Spleen (tissue), 11 donors: Measurements from ENCODE around the gene TDRKH. TPM values are rescaled to one million over a fixed set of nuclear protein-coding genes. Genes with fewer than 3 reads are reported as not detected.

ENCODE experiments used
- DNase-seq: peaks from one replicate; pipeline ENCODE4 v3.0.0-alpha.2; 2020
- H3K27ac ChIP-seq, 8 donors: fragments of 200-600 bp; sonication (generic) in 7 of 8; 1 replicate in 4 of 8; 2 replicates in 4 of 8; pipeline versions ENCODE4 v1.5.0 to v1.8.0; 2016 to 2021; ENCODE audit warnings: inconsistent platforms in 4 of 8, mild to moderate bottlenecking in 4 of 8, moderate library complexity in 1 of 8
- H3K27me3 ChIP-seq, 7 donors: fragments of 200-600 bp; sonication (generic) in 6 of 7; replicated peaks in 1 of 7; 1 replicate in 4 of 7; 2 replicates in 3 of 7; pipeline versions ENCODE4 v1.5.0 to v1.8.0; 2016 to 2021; ENCODE audit warnings: inconsistent platforms in 3 of 7, mild to moderate bottlenecking in 1 of 7
- H3K36me3 ChIP-seq, 6 donors: fragments of 200-600 bp; sonication (generic) in 5 of 6; 1 replicate in 4 of 6; 2 replicates in 2 of 6; pipeline versions ENCODE4 v1.5.0 to v1.8.0; 2016 to 2021; ENCODE audit warnings: inconsistent platforms in 2 of 6
- H3K4me1 ChIP-seq, 6 donors: fragments of 200-600 bp; sonication (generic) in 5 of 6; 1 replicate in 3 of 6; 2 replicates in 3 of 6; pipeline versions ENCODE4 v1.5.0 to v1.8.0; 2016 to 2021; ENCODE audit warnings: inconsistent platforms in 3 of 6
- H3K4me3 ChIP-seq, 8 donors: fragments of 200-600 bp; sonication (generic) in 7 of 8; 1 replicate in 4 of 8; 2 replicates in 4 of 8; pipeline versions ENCODE4 v1.5.0 to v1.8.0; 2016 to 2021; ENCODE audit warnings: inconsistent platforms in 4 of 8, mild to moderate bottlenecking in 4 of 8, moderate library complexity in 2 of 8
- H3K9me3 ChIP-seq, 8 donors: fragments of 200-600 bp; sonication (generic) in 7 of 8; 1 replicate in 4 of 8; 2 replicates in 4 of 8; pipeline versions ENCODE4 v1.5.0 to v1.8.0; 2016 to 2021; ENCODE audit warnings: inconsistent platforms in 4 of 8
- POLR2A ChIP-seq, 3 donors: fragments of 450-650 bp; IDR thresholded peaks; one replicate each; pipeline ENCODE4 v1.5.1; 2017; ENCODE audit warnings: antibody characterized with exemption in 3 of 3, mild to moderate bottlenecking in 1 of 3
- POLR2AphosphoS5 ChIP-seq, 3 donors: sonication (generic); formaldehyde crosslinking; IDR thresholded peaks; one replicate each; pipeline ENCODE4 v1.5.1; 2017; ENCODE audit warnings: antibody characterized with exemption in 3 of 3
- WGBS, 5 donors: extraction: QIAGEN DNeasy Blood & Tissue Kit in 3 of 5; methylation state at CpG; one replicate each; pipeline versions ENCODE4 v1.1.5 to v1.1.7; 2013 to 2018; 5-methylcytosine and 5-hydroxymethylcytosine counted together
- intact Hi-C: fragments of 100-400 bp; cut with DNase I; formaldehyde crosslinking; loops from one replicate; pipeline ENCODE4 v1.15.0; 2023; ENCODE audit warnings: low total_unique reads
- polyA plus RNA-seq, 3 donors: library from polyadenylated mRNA; stranded (reverse); fragments of 200-250 nt; gene quantifications; one replicate each; pipeline ENCODE4 v1.2.1, GENCODE V29; 2013
- total RNA-seq, 7 donors: library from RNA; depleted of rRNA in 3 of 7; stranded (reverse); fragments of >200 nt in 3 of 7; fragmentation: NEBNext Ultra II Directional in 4 of 7; extraction: Animal tissue kit (Norgen Biotek cat#: 25700) in 4 of 7; gene quantifications; one replicate each; pipeline versions ENCODE4 v1.1.0 to v1.2.1, GENCODE V29; 2016 to 2021
- TF ChIP-seq, protein P1 (sequence below), 11 experiments: fragments of 200-600 bp in 7 of 11; fragments of 450-650 bp in 4 of 11; sonication (generic) in 4 of 11; IDR thresholded peaks in 8 of 11; conservative IDR thresholded peaks in 3 of 11; 1 replicate in 7 of 11; 2 replicates in 4 of 11; pipeline versions ENCODE4 v1.4.0 to v1.8.0; 2016 to 2021; ENCODE audit warnings: antibody characterized with exemption in 11 of 11, inconsistent platforms in 4 of 11, mild to moderate bottlenecking in 1 of 11
- donor health status: healthy with polysubstance abuse.
- donor health status: DM: no; HTN: no; CAD: no; lungs with moderate emphysema.
- donor health status: DM: no; HTN: no; CAD: no.
- donor health status: Bipolar disorder and iron deficiency.
- donor health status: healthy.
- donor health status: DM: no; HTN: no; CAD: no.
- donor health status: DM: yes; HTN: yes; CAD: no.

The TDRKH gene
- total and polyA plus RNA-seq, 10 donors, result 3.1 to 21.6 (median 12.5) TPM

DNA sequence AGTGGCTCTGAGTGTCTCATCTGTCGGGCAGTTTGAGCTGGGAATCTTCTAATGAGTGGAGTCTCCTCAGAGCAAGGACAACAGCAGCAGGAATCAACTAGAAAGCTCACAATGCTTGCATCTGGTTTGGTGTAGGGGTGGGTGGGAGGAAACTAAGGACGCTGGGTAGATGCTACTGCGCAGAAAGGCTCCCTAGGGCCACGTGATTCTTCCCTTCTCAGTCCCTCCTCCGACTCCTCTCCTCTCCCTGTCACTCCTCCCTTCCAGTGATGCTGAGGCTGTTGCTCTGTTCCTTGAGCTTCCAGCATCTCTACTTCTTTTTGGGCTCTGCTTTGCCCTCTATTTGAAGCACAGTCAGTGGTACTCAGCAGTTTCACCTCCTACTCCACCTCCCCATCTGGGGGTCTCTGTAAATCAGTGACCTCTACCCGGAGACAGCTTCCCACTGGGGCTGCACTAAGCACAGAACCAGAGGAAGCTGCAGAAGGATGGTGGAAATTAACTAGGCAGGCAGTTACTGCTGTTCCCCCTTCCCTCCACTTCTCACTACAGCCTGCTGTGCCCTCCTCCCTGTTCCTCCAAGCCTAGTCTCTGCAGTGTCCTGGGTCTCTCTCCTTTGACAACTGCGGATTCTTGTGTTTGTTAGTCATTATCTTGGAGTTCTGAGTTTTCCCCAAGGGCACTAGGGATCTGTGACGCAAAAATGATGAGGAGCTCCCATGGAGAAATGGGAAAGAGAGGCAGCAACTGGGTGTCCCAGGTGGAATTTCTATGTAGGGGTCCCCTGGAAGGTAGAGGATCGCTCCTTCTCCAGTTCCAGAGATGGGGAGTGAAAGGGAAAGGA, 9.1 kb upstream of the TDRKH start:
- intact Hi-C loops, result no loop called here
- Histone ChIP-seq H3K4me3 (no peak overlapping the region), H3K27ac (no peak overlapping the region), H3K4me1 (peaks cover 0 to 6% (median 0%) of the 10 kb centered on the region in 6 donors), H3K9me3 (no peaks in the 10 kb centered on the region), H3K27me3 (peaks cover 0 to 23% (median 0%) of the 10 kb centered on the region in 7 donors), H3K36me3 (peaks cover 0 to under 1% (median 0%) of the 10 kb centered on the region in 6 donors)
- DNase-seq, result no peak
- TF ChIP-seq, protein P1, sequence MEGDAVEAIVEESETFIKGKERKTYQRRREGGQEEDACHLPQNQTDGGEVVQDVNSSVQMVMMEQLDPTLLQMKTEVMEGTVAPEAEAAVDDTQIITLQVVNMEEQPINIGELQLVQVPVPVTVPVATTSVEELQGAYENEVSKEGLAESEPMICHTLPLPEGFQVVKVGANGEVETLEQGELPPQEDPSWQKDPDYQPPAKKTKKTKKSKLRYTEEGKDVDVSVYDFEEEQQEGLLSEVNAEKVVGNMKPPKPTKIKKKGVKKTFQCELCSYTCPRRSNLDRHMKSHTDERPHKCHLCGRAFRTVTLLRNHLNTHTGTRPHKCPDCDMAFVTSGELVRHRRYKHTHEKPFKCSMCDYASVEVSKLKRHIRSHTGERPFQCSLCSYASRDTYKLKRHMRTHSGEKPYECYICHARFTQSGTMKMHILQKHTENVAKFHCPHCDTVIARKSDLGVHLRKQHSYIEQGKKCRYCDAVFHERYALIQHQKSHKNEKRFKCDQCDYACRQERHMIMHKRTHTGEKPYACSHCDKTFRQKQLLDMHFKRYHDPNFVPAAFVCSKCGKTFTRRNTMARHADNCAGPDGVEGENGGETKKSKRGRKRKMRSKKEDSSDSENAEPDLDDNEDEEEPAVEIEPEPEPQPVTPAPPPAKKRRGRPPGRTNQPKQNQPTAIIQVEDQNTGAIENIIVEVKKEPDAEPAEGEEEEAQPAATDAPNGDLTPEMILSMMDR (IDR thresholded peaks at IDR 0.05 in 8 of 11, conservative IDR thresholded peaks at IDR 0.05 in 3 of 11), result no peak
- TF ChIP-seq POLR2A (IDR thresholded peaks at IDR 0.05) (no peak), POLR2AphosphoS5 (IDR thresholded peaks at IDR 0.05) (no peak)
- WGBS, 5 donors, result 66 to 78% (median 71%) methylated on average over 9 of the region's 9 CpGs

DNA sequence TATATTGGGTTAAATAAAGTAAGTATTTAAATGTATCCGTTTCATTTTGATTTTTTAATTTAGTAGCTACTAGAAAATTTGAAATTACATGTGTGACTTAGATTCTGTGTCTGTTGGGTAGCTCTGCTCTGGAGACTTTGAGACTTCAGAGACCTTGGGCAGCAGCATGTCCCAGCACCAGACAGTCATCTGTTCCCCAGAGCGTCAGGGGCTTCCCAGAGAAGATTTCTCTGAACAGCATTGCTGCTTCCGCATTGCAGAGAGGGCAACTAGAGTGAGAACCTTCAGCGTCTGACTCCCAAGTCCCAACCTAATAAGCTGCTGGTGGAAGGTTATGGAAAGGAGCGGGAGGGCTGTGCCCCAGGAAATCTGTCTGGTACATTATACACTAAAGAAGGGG, 8.3 kb upstream of the TDRKH start:
- Histone ChIP-seq H3K36me3 (peaks cover 0 to 6% (median 0%) of the 10 kb centered on the region in 6 donors), H3K4me1 (peaks cover 0 to 6% (median 0%) of the 10 kb centered on the region in 6 donors), H3K9me3 (no peaks in the 10 kb centered on the region), H3K27me3 (peaks cover 0 to 23% (median 0%) of the 10 kb centered on the region in 7 donors), H3K27ac (no peak overlapping the region), H3K4me3 (no peak overlapping the region)
- TF ChIP-seq, protein P1 (IDR thresholded peaks at IDR 0.05 in 8 of 11, conservative IDR thresholded peaks at IDR 0.05 in 3 of 11), result no peak
- TF ChIP-seq POLR2AphosphoS5 (IDR thresholded peaks at IDR 0.05) (no peak), POLR2A (IDR thresholded peaks at IDR 0.05) (no peak)
- no peak for DNase-seq
- intact Hi-C loops, result no loop called here
- 88 to 94% (median 91%) methylated on average over 5 of the region's 5 CpGs for WGBS, 5 donors

DNA sequence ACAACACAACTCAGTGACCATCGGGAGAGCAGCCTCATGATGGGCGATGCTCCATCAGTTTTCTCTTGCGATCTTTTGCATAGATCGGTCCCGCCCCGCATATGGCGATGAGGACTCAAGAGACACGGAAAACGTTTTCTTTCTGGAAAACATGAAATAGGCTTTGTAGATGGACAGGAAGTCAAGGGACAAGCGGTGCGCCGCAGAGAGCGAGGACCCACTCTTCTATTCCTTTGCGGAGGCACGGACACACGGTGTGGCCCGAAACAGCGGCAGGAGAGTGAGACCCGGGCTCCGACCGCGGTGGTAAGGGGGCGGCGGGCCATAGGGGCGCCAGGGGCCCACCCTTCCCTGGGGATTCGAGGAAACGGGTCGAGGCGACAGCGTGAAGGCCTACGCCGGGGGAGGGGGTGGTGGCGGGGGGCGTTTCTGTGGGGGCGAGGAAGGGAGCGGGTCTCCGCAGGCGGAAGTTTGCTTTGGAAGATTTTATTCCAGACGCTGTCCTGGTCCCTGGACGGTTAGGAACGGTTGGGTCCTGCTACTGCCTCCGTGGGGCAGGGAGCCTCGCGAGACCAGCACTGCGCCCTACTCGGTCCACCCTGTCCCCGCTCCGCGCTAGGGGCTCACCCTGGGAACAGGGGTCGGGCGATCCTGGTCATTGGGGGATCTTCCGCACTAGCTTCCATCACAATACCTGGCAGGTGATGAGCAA, 796 bp upstream of the TDRKH start:
- Histone ChIP-seq H3K27ac (peak overlapping the region in 5 of 8 donors; percentile 69 to 80 (median 74)), H3K9me3 (no peaks in the 10 kb centered on the region), H3K4me1 (peaks cover 0 to 43% (median 20%) of the 10 kb centered on the region in 6 donors), H3K36me3 (peaks cover 0 to 6% (median 0%) of the 10 kb centered on the region in 6 donors), H3K27me3 (no peaks in the 10 kb centered on the region), H3K4me3 (peak overlapping the region; percentile 68 to 98 (median 85))
- TF ChIP-seq POLR2A (IDR thresholded peaks at IDR 0.05), result no peak
- TF ChIP-seq, protein P1 (IDR thresholded peaks at IDR 0.05 in 8 of 11, conservative IDR thresholded peaks at IDR 0.05 in 3 of 11), result no peak
- no peak for TF ChIP-seq POLR2AphosphoS5 (IDR thresholded peaks at IDR 0.05)
- 1 to 3% (median 1%) methylated on average over 23 to 52 of the region's 52 CpGs for WGBS, 5 donors
- intact Hi-C loops, result no loop called here
- DNase-seq, result peak; percentile 85

DNA sequence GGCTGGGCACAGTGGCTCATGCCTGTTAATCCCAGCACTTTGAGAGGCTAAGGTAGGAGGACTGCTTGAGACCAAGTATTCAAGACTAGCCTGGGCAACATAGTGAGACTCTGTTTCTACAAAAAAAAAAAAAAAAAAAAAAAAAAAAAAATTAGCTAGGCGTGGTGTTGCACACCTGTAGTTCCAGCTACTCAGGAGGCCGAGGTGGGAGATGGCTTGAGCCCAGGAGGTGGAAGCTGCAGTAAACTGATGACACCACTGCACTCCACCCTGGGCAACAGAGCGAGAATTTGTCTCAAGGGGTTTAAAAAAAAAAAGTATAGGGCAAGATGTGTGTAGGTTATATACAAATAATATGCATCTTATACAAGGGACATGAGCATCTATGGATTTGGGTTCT, 2.6 kb downstream of the TDRKH start:
- Histone ChIP-seq H3K4me1 (peaks cover 0 to 37% (median 20%) of the 10 kb centered on the region in 6 donors), H3K36me3 (peaks cover 0 to 2% (median 0%) of the 10 kb centered on the region in 6 donors), H3K9me3 (no peaks in the 10 kb centered on the region), H3K27ac (no peak overlapping the region), H3K27me3 (no peaks in the 10 kb centered on the region), H3K4me3 (no peak overlapping the region)
- TF ChIP-seq POLR2A (IDR thresholded peaks at IDR 0.05), result no peak
- no peak for TF ChIP-seq POLR2AphosphoS5 (IDR thresholded peaks at IDR 0.05)
- TF ChIP-seq, protein P1 (IDR thresholded peaks at IDR 0.05 in 8 of 11, conservative IDR thresholded peaks at IDR 0.05 in 3 of 11), result no peak
- no peak for DNase-seq
- intact Hi-C loops, result no loop called here
- 88 to 95% (median 91%) methylated on average over 3 of the region's 3 CpGs for WGBS, 5 donors
